ENCODE measurements around the gene GRID2. TPM values are rescaled to one million over a fixed set of nuclear protein-coding genes. Genes with fewer than 3 reads are reported as not detected.

The GRID2 gene
- polyA plus RNA-seq, 1 donor (not counting 4 experiments of a cell fraction or from before 2014, with no cell fraction given): not detected

- Histone ChIP-seq H2AFZ (ENCODE audit: control insufficient read depth, low read length) (no peak overlapping the region), H3K4me1 (ENCODE audit: control insufficient read depth, extremely low read depth, insufficient read depth, low read length) (no peaks in the 10 kb centered on the region), H3K79me2 (ENCODE audit: control insufficient read depth, insufficient read depth, low read length) (no peaks in the 10 kb centered on the region), H3K27me3 (ENCODE audit: control insufficient read depth, extremely low read depth, insufficient read depth, low read length) (no peaks in the 10 kb centered on the region), H3K36me3 (ENCODE audit: control insufficient read depth in 2 of 2, extremely low read depth in 1 of 2, insufficient read depth in 2 of 2, low read length in 2 of 2) (no peaks in the 10 kb centered on the region), H3K9me1 (ENCODE audit: control insufficient read depth, extremely low read depth, insufficient read depth, low read length) (no peaks in the 10 kb centered on the region), H4K20me1 (ENCODE audit: control insufficient read depth, extremely low read depth, insufficient read depth, low read length) (no peaks in the 10 kb centered on the region), H3K9ac (ENCODE audit: control insufficient read depth, extremely low read depth, insufficient read depth, low read length) (no peak overlapping the region), H3K4me3 (ENCODE audit: control insufficient read depth in 2 of 3, extremely low read depth in 1 of 3, insufficient read depth in 2 of 3, low read depth in 1 of 3, low read length in 3 of 3) (no peak overlapping the region), H3K4me2 (ENCODE audit: control insufficient read depth, extremely low read depth, insufficient read depth, low read depth, low read length) (no peak overlapping the region), H3K9me3 (ENCODE audit: control insufficient read depth, low read depth, low read length) (no peaks in the 10 kb centered on the region), H3K27ac (ENCODE audit: control insufficient read depth, insufficient read depth, low read length) (no peak overlapping the region)
- no peak for TF ChIP-seq EZH2 (IDR thresholded peaks at IDR 0.05; ENCODE audit: low read length)
- TF ChIP-seq, protein P1, sequence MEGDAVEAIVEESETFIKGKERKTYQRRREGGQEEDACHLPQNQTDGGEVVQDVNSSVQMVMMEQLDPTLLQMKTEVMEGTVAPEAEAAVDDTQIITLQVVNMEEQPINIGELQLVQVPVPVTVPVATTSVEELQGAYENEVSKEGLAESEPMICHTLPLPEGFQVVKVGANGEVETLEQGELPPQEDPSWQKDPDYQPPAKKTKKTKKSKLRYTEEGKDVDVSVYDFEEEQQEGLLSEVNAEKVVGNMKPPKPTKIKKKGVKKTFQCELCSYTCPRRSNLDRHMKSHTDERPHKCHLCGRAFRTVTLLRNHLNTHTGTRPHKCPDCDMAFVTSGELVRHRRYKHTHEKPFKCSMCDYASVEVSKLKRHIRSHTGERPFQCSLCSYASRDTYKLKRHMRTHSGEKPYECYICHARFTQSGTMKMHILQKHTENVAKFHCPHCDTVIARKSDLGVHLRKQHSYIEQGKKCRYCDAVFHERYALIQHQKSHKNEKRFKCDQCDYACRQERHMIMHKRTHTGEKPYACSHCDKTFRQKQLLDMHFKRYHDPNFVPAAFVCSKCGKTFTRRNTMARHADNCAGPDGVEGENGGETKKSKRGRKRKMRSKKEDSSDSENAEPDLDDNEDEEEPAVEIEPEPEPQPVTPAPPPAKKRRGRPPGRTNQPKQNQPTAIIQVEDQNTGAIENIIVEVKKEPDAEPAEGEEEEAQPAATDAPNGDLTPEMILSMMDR (optimal IDR thresholded peaks at IDR 0.05 in 1 of 3, IDR thresholded peaks at IDR 0.05 in 1 of 3, conservative IDR thresholded peaks at IDR 0.05 in 1 of 3; ENCODE audit: extremely low read depth in 1 of 3, insufficient read depth in 2 of 3, low read length in 3 of 3): no peak
- DNase-seq (ENCODE audit: low read depth, low spot score) (no peak), FAIRE-seq (no peak)
- dilution Hi-C loops (cut with MboI; ENCODE audit: extremely low pct_ligation_motif_present, low sequenced_read_pairs): no loop called here
These were observed 38.7 kb upstream of the GRID2 start for GRCh38 chr4:92265021-92265420.

- H4K20me1 ChIP-seq (ENCODE audit: control insufficient read depth, extremely low read depth, insufficient read depth, low read length): no peaks in the 10 kb centered on the region
- dilution Hi-C loops (cut with MboI; ENCODE audit: extremely low pct_ligation_motif_present, low sequenced_read_pairs): no loop called here
- H3K4me3 ChIP-seq (ENCODE audit: control insufficient read depth in 2 of 3, extremely low read depth in 1 of 3, insufficient read depth in 2 of 3, low read depth in 1 of 3, low read length in 3 of 3): no peak overlapping the region
- no peak overlapping the region for H3K4me2 ChIP-seq (ENCODE audit: control insufficient read depth, extremely low read depth, insufficient read depth, low read depth, low read length)
- FAIRE-seq (no peak), DNase-seq (ENCODE audit: low read depth, low spot score) (no peak)
- no peak overlapping the region for H2AFZ ChIP-seq (ENCODE audit: control insufficient read depth, low read length)
- H3K4me1 ChIP-seq (ENCODE audit: control insufficient read depth, extremely low read depth, insufficient read depth, low read length): no peaks in the 10 kb centered on the region
- TF ChIP-seq, protein P1 (optimal IDR thresholded peaks at IDR 0.05 in 1 of 3, IDR thresholded peaks at IDR 0.05 in 1 of 3, conservative IDR thresholded peaks at IDR 0.05 in 1 of 3; ENCODE audit: extremely low read depth in 1 of 3, insufficient read depth in 2 of 3, low read length in 3 of 3): no peak
- TF ChIP-seq EZH2 (IDR thresholded peaks at IDR 0.05; ENCODE audit: low read length): no peak
- H3K27me3 ChIP-seq (ENCODE audit: control insufficient read depth, extremely low read depth, insufficient read depth, low read length): no peaks in the 10 kb centered on the region
- no peaks in the 10 kb centered on the region for H3K36me3 ChIP-seq (ENCODE audit: control insufficient read depth in 2 of 2, extremely low read depth in 1 of 2, insufficient read depth in 2 of 2, low read length in 2 of 2)
- H3K9ac ChIP-seq (ENCODE audit: control insufficient read depth, extremely low read depth, insufficient read depth, low read length): no peak overlapping the region
- no peaks in the 10 kb centered on the region for H3K9me1 ChIP-seq (ENCODE audit: control insufficient read depth, extremely low read depth, insufficient read depth, low read length)
- no peak overlapping the region for H3K27ac ChIP-seq (ENCODE audit: control insufficient read depth, insufficient read depth, low read length)
- no peaks in the 10 kb centered on the region for H3K79me2 ChIP-seq (ENCODE audit: control insufficient read depth, insufficient read depth, low read length)
- H3K9me3 ChIP-seq (ENCODE audit: control insufficient read depth, low read depth, low read length): no peaks in the 10 kb centered on the region
These were observed 38.0 kb upstream of the GRID2 start for GRCh38 chr4:92265798-92266197.
